AG08396 (cell line): ENCODE measurements around the gene BACH2.
"Not testable (repeated sequence)": the region's sequence is repeated elsewhere in the genome, so short reads cannot be mapped to it uniquely, and the experiment has no call there.

ENCODE experiments used
- DNase-seq: peaks from one replicate; pipeline ENCODE4 v3.0.0; 2012; ENCODE audit warnings: low spot score, mixed read lengths

The BACH2 gene

DNA sequence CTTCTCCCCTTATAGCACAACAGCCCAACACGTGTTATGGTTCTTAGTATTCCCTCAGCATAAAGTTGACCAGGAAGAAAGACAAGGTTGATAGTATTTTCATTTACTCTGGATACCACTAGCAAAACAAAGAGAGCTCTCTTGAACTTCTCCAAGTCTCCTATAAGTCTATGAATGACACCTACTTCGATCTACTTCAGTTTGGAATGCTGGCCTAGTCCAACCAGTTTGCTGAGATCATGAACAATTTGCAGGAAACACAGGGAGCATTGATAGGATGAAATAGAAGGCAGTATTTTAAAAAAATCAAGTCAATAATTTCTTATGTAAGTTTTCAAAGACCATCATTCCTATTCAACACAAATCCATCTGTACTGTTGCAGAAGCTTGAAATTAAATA, 308.8 kb downstream of the BACH2 start:
- DNase-seq = no peak

DNA sequence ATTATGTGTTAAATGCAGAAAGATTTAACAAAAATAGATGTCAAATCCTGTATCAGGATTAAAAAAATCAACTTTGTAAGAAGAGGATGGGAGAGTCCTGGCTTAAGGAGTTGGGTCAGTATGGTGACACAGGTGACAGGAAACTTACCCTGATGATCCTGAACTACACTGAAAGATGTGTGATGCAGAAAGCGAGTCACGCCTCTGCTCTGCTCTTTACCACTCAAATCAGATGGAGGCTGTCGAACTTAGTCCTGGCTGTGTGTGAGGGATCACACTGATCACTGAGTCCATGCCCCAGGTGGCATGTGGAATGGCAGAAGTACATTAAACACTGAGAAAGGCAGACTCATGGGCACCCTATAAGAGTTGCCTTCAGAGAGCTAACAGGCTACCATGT, 309.5 kb downstream of the BACH2 start:
- DNase-seq = no peak

DNA sequence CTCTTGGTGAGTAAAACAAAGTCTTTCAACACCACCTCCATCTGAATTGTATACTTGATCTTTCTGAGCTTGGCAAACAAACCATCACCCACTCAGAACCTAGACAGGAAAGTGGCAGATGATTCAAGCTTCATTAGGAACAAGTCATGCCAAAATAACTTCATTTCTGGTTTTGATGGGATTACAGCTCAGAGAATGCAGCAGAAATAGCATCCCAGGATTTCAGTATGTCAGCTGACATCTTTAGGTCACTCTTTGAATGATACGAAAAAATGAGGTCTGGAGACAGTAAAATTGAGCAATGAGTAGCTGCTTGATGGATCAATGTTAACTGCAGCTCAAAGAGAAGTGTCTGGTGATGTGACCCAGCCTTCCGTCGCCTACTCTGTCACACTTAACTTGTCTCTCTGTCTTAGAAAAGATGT, 310.0 kb downstream of the BACH2 start:
- peak; percentile 35 for DNase-seq

DNA sequence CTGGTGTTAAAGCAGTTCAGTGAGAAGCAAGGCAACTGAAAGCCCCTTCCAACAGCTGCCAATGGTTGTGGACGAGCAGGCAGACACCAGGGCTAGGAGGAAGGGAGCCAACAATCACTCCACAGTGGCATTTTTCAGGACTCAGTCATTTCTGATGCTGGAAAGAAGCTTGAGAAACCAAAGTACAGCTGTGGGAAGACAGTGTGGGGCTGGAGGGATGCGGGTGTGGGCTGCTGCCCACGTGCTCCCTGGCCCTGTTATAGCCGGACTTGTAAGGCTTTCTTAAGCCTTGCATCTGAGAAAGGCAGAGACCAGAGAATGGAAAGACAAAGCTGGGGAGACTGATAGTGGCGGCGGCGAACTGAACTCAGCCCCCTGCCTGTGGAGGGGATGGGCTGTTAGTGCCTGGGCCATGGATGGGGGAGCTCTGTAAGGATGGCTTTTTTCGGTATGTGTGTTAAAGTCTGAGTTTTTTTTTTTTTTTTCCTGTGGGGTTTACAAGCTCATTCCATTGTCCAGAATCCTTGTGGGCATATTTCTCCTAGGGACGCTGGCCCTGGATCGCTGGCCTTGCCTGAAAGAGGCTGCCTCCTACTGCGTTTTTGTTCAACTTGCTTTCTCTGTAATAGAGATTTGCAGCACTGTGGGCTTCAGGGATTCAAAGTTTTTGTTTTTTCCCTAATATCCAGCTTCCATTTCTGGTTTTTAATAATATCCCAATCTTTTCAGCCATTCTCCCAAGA, 310.7 kb downstream of the BACH2 start:
- DNase-seq = peak; percentile 69

DNA sequence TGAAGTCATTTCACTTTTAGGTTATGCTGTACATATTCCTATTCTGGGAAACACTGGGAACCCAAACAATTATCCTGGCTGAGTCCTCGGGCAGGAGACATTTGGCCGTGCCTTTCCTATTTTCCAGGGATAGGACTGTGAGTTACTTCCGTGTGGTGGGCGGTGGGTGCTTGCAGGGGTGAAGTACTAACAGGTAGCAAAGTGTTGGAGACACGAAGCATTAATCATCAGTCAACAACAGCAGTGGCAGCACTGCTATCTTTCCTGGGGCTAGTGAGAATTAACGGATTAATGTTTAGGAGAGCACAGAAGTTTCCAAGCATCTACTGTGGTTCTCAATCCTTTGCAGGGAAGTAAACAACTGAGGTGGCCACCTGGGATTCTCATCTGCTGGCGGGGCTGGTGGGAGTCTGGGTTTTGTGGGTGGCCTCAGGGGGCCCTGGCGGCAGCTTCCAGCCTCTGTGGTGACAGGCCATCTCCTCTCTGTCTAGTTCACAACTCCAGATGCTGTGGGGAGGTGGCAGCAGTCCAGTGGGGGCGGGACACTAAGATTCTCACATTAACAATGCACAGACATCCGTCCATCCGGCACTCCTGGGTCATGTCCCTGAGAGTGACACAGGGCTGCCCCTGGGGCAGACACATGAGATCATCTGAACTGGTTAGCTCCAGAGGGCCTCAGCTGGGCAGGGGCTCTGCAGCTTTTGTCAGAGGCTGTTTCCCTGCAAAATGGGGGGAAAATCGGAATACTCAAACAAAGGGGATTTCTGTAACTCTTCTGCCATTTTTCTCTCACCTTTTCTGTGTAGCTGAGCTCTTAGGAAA, 311.5 kb downstream of the BACH2 start:
- DNase-seq = peak; percentile 27

DNA sequence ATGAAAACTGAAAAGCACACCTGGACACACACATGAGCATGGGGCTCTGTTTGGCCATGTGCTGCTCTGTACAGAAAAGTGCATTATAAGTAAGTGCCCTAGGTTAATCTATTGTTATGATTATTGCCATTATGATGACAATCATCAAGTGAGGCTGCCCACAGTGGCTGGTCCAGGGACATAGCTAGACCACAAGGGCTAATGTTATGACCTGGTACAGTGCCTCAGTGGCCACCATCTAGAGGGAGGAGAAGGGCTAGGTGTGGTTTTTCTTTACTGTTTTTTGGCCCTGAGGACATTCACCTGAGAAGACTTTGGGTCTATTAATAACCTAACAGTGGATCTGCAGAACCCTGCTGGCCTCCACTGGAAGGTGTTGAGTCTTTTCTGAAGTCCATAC, 316.3 kb downstream of the BACH2 start:
- DNase-seq = no peak

DNA sequence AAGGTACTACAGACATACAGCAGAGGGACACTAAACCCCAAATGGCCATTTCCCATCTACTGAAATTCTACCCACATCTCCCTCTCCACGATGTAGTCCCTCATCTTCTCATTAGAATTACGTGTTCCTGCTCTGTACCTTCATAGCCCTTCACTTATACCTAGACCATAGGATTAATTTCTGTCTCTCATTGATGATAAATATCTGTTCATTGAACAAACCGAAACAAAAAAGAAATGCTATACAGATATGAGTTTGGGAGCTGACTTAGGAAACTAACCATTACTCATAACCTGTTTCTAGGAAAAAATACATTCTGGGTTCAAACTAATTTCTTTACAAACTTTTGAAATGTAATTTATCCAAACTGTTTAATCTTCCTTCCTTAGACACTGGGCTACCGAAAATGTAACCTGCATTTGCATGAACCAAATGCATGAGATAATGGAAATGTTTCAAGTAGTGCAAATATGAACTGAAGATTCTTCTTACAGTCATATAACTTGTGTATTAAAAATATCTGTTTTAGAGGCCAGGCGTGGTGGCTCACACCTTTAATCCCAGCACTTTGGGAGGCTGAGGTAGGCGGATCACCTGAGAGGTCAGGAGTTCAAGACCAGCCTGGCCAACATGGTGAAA, 317.0 kb downstream of the BACH2 start:
- no peak for DNase-seq

DNA sequence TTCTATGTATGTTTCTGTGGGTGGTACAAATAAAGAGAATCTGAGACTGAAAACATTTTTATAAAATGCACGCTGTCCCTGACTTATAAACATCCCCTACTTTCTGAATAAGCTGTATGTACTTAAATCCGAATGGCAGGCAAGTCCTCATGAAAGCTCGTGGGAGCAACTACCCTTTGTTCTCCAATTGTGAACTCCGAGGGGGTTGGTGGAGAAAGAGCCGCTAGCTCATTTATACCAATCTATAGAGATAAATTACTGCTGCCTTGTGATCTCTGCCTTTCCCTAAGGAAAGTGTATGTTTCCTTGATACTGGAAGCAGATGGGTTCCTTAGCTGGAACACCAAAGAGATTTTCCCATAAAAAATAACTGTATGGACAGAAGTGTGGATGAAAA, 317.9 kb downstream of the BACH2 start:
- no peak for DNase-seq

DNA sequence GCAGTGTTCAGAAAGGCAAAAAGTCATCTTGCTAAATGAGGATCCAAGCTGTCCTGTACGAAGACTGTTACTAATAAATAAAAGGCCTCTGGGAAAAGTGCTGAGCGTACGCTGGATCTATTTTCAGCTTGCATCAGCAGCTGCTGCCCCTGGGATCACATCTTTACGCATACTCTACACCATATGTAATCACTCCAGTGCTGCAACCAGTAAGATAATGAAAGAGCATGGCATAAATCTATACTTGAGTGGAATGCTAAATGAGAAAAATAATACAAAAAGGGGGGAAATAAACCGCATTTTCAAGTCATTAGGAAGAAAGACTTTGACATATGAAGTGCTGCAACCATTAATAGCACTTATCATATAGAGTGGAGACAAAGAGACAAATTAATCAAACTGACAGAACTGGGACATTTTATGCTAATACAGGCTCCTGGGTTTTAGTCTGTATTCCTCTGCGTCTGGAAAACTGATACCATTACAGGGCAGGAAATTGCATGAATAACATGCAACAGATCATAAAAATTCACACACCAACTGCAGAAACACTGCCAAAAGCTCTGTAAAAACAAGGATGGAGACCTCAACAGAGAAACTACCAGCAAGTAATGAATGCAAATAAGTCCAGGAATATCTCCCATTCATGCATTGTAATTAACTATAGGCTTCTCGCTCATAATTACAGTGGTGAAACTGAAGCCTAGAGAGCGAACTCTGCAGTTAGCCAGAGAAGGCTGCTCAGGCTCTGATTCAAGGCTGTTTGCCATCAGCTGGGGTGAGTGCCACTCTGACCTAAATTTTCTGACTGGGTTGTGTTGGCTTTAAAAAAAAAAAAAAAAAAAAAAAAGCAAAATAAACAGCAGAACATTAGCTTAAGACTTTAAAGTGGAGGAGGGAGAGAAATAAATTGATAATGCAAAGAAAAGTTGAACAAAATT, 318.6 kb downstream of the BACH2 start:
- no peak for DNase-seq

DNA sequence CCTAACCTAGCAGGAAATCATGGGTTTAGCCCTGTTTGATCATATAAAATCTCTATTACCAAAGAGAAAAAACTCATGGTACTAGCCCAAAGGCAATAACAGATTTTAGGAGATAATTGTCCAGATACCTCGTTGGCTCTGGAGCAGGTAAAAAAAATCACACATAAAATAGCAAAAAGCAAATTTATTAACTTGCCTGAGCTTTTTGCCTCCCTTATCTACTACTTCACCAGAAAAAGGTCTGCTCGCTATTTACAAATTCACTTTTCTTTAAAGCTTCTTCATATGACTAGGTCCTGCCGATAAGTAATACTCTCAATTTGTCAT, 320.0 kb downstream of the BACH2 start:
- DNase-seq = no peak

DNA sequence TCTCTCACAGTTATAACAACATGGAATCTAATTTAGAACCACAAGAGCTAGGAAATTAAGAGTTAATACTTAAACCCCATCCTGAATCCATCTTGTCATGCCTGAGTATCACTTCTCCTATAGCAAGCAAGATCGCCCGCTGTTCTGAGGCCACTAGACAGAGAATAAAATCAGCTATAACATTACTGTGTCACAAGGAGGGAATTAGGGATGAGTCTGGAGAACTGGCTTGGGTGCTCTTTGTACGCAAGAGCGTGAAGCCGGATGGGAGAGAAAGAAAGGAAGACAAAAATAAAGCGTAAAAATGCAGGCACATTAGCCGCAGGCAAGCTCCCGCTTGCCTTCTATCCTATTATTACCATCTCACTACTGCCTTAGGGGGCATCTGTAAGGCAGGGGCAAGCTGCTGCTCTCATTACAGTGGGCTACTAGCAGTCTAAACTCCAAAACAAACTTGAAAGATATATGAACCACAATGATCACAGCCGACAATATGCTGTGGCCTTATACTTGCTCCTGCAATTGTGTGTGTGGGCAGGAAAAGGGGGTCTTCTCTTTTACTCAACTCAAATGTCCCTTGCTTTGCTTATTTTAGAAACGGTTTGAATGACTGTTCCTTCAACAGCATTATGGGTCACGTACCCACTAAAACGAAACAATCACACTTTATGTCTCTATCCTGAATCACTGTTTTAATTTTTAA, 320.5 kb downstream of the BACH2 start:
- DNase-seq = no peak

DNA sequence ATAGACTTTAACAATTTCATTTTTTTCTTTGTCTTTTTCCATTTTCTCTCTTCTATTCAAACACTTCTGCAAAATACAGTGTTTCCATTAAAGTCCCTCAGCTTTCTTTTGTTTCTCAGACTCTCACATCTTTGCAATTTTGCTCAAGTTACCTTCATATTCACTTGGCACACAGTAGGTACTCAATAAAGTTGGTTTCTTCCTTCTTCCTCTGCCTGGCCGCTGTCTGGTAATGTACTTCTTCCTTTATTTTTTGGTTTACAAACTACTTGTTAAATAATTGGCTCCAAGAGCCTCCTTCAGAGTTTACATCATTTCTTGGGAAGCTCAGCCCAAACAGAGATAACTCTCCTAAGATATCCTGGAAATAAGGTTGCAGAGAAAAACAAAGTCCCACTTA, 321.3 kb downstream of the BACH2 start:
- no peak for DNase-seq

DNA sequence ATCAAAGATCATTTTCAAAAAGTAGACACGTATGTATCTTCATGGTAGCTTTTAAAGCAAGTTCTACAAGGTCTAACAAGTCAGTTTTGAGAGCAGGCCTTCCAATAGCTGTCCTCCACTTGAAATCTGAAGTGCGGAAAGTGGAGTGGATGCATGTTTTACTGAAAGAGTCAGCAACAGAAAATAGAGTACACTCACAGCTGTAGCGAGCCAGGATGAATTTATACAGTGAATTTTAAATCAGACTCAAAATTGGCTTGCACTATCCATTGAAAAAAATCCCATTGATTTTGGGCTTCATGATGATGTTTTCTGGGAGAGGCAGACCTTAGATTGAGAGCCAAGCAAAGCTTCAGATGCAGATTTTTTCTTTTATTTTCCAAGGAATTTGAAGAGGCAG, 321.8 kb downstream of the BACH2 start:
- DNase-seq = no peak

DNA sequence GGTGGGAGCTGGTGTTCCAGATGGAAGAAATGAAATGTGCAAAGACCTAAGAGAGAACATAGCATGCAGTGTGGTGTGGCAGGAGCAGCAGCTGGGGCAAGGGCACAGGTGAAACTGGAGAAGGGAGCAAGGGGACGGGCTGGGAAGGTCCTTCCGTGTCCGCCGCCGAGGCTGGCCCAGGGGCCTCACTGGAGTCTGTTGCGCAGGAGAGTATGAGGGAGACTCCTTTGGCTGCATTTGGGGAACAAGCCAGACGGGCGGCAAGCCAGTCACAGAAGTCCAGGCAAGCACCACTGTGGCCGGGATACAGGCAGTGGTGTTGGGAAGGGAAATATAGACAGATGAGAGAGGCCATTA, 324.6 kb downstream of the BACH2 start:
- DNase-seq = no peak

DNA sequence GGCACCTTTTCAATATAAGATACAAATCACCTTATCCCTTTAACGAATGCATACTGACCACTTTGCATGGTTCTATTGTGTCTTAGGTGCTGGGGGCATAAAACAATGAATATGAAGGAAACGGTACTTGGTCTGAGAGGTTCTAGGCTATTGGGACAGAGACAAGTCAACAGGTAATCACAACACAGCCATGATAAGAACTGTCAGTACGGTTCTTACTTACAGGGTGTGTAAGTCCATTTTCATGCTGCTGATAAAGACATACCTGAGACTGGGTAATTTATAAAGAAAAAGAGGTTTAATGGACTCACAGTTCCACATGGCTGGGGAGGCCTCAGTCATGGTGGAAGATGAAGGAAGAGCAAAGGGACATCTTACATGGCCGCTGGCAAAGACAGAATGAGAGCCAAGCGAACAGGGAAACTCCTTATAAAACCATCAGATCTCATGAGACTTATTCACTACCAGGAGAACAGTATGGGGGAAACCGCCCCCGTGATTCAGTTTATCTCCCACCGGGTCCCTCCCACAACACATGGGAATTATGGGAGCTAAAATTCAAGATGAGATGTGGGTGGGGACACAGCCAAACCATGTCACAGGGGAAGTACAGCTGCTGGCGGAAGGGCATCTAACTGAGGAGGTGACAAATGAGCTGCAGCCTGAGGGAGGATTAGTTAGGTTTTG, 325.2 kb downstream of the BACH2 start:
- DNase-seq = not testable (repeated sequence)

DNA sequence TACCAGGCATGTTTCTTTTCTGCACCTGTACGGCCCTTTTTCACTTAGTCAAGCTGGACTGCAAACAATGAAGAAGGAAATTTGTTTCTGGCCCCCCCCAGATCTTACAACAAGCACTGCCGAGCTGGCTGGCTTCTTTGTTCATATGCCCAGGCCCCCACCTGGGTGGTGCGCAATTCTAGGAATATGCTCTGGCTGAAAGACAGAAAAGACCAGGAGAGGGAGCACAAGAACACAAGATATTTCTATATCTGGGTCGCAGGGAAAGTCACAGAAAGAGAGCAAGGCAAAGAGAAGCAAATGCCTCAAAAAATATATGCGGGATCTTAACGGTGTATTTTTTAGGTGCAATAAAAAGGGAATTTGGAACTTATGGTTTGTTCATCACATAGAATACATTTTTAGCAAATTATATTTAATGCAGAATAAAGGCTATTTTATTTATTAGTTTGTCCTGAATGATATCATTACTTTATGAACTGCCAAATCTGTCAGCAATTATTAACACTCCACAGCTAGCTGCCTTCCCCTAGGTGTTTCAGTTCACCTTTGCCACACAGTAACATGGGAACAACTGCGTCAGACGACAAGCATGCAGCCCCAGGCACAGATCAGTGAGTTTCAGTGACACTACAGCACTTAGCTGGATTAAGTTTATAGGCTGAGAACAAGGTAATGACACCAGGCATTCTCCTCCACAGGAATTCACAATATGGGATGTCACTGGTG, 325.9 kb downstream of the BACH2 start:
- peak; percentile 57 for DNase-seq

DNA sequence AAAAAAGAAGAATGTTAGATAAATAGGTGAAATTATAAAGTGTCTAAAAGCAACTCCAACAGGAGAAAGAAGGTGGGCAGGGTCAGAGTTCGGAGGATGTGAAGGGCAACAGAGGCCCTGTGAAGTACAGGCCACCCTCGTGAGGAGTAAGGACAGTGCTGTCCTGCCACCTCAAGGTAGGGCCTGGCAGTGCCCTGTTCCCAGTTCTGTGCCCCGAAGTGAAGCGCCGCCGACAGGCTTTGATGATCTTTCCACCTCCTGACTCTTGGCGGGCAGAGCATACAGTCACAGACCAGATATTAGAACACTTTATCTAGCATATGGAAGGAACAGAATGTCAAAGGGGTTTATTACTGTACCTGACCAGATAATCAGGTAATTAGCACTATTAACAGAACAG, 326.6 kb downstream of the BACH2 start:
- DNase-seq = no peak

DNA sequence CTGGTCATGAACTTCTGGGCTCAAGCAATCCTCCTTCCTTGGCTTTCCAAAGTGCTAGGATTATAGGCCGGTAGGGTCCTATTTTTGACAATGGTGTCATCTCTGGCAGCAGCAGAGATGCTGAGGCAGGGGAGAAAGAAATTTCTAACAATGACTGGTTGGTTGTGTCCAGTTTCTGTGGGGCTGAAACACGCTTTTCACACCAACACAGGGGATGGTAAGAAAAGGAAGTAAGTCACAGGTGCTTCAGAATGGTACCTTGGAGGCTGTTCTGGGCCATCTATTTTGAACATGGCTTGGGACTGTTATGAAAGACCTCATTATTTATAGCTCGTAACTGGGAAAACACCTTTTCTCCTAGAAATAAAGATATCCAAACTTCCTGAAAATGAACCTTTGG, 329.7 kb downstream of the BACH2 start:
- DNase-seq = no peak

DNA sequence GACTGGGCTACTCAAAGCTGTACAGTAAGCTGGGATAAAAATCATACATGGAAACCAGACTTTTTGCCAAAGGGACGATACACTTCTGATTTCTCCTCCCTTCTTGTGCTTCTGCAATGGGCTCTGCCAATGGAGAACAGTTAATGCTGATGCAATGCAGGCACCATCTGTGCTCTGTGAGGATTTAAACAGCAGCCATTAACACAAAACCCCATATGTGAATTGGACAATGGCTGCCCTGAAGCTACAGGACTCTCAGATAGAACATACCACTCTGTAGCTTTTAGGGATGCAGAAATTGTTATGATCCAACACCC, 330.5 kb downstream of the BACH2 start:
- DNase-seq = no peak

DNA sequence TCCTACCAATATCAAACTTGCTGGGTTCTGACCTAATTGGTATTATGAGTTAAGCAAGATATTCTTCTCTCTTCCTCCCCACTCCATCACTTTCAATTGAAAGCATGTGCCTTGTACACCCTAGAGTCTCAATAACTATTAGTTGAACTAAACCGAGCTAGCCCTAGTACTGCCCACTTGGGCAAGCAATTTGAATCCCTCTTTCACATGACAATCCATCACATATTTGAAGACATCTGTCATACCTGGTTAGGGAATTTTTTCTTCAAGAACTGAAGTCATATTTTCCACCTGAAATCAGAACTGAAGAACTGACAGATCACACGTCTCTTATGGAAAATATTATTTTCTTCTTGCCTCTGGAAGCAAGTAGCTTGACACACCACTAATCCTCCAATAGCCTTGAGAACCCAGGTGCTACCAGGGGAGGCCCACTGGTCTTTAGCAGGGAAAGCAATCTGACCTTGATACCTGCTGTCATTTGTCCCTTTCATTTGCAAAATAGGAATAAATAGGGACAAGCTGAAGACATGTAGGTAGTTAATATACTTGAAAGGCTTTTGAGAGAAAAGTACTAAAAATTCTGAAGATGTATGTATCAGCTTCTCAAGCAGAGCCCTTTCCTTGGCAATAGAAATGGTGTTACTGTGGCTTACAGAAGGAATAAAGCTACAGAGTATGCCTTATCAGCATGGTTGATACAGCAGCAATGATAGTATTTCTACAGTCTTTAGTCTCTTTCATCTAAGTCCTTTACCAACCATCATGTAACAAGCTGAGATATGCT, 331.0 kb downstream of the BACH2 start:
- DNase-seq = no peak
